ENCODE data around the gene MAML3.

Gene MAML3

DNA sequence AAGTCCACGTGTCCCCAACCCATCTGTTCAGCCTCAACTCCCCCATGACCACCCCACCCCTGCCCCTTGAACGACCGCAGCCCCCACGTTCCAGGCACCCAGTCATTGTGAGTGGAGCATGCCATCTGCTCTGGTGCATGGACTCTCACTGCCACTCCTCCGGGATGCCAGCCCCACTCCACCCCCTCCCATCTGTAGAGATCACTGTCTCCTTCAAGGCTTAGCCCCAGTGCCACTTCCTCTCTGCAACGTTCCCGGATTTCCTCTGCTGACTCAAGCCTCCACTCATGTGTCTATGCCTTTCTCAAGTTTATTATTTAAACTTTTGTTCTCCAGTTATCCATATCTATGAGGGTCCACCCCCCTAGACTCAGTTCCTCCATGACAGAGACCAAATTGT is 54.0 kb downstream of the MAML3 start:
- no peak for DNase-seq (ENCODE audit: low spot score)

DNA sequence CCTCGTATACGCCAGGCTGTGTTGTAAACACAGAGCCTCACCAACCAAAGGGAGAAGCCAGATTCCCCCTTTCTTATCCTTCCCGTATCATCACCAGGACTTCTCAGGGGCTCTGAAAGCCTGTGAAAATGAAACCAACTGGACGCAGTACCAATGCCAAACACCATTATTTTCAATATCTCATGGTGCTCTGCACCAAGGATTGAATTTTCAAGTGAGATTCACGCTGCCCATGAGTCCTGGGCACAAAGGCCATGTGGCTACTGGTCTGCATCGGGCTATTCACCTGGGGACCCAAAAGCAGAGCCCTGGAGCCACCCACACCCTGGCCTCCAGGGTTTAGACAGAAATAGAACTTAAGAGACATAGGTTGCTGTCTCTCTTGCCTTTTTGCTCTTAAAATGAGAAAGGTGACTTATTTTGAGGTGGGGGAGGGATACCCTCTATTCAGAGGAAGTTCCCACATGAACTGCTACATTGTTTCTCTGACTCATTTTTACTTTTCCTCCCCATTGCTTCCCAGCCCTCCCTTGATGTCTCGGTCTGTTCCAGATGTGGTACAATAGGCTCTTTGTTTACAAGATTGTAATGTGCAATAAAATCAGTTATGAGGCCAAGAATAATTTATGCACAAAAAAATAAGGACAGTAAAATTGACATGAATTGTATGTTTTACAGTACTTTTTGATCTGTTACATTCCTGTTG is 55.4 kb downstream of the MAML3 start:
- no peak for DNase-seq (ENCODE audit: low spot score)

DNA sequence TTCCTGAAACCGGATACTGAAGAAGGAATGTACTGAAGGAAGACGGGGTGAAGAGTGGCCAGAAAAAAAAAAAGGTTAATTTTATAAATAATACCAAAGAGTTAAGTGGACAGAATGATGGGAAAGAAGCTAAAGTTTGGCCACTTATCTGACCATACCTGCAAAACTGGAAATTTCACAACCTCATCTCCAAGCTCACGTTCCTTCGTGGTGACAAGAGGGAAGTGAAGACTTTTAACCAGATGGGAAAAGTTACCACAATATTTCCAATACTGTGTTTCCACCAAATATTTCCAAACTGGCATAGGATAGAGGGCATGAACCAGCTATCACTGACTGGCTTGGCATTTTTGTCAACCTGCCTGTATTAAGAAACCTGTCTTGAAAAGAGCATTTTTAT is 56.4 kb downstream of the MAML3 start:
- no peak for DNase-seq (ENCODE audit: low spot score)

DNA sequence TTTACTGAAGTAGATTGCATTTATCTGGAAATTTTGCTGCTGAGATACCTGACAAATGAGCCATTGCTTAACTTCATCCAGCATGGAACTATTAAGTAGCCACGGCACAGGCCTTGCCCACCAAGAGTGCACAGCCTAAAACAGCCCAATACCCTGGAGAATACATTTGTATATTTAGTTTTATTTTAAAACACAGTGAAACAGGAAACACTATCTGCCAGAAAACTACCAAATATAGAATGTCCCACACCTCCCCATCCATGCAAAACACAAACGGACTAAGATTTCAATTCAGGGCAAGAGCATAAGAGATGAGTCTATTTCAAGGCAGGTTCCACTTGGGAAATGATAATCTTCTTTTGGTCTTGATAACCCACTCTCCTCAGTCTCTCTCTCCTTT is 57.1 kb downstream of the MAML3 start:
- no peak for DNase-seq (ENCODE audit: low spot score)

DNA sequence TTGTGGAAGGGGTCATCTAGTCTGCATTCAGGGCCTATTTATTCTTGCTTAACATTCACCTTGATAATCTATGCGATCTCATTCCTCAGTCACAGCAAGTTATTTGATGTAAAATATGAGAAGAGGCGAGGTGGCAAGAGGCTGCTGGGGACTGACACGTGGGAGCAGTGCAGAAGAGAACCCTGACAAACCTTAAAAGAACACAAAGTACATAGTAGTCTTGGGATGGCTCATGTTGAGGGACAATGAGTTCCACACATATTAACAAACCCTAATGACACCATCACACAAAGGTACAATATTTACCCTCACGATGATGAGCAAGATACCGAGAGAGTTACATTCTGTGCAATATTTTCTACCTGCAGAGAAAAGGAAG is 57.5 kb downstream of the MAML3 start:
- DNase-seq (ENCODE audit: low spot score): no peak

DNA sequence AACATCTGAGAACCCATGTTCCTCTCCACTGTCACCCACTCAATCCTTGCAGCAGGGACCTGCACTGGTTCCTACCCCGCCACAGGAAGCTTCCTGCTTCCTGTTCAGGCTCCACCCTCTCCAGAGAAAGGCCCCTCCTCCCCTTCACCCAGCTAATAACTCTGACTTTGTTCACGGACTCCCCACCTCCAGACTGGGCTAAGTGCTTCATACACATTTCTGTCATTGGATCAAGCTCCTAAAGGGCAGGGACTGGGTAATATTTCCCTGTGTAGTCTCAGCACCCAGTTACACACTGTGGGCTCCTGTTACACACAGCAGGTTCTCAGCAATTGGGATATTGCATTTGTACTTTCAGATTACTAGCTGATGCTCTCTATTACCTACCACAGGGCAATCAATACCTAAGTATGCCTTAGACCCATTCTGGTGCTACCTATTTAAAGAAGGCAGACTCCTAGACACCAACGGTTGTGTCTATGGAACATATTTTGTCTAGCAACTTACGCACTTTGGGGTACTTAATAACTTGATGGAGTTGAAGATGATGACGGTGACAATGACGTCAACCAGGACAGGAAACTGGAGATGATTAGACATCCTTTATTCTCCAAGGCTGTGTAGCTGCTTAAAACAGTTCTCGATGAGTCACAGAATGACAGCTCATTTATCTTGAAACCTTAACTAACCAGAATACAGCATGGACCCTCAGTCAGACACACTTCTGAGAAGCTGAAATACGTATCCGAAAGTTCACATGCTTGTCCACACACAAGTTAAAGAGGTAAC is 58.1 kb downstream of the MAML3 start:
- DNase-seq (ENCODE audit: low spot score): no peak

DNA sequence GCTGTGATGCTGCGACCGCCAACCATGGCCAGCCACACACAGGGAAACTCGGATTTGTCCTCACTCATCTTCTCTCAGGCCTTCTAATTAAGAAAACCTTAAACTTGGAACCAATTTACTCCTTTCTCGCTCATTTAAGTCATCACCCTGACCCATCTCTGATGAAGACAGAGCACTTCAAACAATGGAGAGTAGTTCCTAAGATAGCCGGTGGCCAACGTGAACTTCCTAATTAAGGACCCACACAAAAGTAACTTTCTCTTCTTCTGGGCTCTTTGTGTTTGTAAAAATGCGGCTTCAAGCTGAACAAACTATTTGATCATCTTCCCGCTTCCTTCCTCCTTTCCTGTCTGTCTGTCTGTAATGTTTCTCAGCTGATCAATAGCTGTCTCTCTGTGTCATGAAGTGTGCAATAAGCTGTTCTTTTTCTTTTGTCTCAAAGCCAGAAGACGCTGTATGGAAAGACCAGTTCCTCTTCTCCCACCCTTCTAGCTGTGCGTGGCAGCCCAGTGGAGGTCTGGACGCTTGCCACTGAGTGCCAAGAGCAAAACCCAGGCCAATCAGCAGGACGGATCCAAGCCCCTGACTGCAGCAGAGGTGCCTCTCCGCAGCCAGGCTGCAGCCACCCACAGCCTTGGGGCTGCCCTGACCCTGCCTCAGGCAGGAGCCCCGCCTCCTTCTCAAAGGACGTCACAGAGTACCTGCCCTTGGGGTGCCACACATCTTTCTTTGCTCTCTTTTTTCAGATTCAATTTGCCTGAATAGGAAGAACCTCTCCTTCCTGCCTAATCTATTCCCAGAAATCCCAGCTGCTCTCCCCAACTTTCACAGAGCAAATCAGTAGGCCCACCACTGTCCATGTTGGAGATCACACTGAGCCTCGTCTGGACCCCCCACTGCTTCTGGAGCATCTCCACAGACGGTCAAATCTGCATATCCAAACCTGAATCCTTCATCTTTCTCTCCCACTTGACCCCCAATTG is 59.3 kb downstream of the MAML3 start:
- DNase-seq (ENCODE audit: low spot score): no peak

DNA sequence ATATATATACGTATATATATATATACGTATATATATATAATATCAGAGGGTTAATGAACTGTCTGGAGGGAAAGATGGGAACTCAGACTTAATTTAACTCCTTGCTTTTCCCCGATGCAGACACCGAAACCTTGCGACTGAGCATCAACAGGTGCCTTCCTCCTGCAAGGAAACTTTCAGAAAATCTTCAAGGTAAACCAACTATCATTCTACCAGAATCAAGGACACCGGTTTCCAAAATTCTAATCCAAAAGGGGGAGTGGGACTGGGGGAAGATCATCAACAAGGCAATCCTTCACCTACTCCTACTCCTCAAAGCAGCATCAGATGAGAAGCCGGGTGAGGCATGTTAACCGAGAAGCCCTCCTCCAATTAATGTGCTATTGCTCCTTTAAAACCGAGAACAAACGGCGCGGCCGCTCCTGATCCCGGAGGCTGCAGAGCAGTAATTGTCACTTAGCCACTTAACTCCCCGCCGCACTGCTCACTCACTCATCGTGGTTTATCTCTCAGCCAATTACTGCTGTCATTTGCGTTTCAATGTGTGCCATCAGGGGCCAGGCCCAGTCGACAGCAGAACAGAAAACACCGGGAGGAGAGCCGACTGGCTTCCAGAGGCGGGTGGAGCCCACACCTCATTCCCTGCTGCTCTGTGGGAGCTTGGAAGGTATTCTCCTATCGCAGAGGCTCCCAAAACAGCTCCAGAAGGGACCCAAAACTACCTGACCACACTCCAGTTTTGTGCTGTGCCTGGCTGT is 61.7 kb downstream of the MAML3 start:
- peak; percentile 76 for DNase-seq (ENCODE audit: low spot score)

DNA sequence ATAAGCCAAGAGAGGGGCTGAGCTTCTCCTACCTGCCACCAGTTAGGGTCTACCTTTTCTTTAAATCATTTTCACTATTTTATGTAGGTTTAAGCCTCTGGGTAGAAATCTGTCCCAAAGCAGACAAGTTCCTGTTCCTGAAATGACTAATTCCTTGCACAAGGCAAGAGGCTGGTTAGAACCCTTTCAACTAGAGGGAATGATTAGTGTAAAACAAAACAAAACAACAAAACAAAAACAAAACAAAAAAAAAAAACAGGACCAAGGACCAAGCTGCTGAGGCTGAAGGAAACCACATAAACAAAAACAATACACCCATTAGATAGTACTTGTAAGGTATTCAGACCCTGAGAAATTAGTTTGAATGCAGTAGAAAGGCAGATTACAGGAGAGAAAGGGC is 62.7 kb downstream of the MAML3 start:
- no peak for DNase-seq (ENCODE audit: low spot score)

DNA sequence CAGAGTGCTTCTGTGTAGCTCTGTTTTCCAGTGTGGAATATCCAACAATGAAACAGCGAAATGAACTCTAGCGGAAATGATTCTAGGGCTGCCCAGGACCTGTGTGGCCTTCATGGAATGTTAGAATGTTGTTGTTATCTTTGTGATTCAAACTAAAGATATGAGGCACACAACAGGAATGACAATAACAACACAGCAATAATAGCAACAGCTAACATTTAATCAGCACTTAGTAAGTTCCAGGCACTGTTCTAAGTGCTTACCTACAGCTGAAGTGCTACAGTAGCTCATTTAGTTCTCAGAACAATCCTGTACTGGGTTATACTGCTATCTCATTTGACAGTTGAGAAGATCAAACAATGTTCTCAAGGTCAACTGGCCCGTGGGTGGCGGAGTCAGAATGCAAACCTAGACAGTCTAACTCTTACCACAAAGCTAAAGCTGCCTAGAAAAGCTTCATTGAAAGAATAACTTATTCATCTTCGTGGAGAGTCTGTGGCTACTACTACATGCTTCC is 63.7 kb downstream of the MAML3 start:
- DNase-seq (ENCODE audit: low spot score): no peak

DNA sequence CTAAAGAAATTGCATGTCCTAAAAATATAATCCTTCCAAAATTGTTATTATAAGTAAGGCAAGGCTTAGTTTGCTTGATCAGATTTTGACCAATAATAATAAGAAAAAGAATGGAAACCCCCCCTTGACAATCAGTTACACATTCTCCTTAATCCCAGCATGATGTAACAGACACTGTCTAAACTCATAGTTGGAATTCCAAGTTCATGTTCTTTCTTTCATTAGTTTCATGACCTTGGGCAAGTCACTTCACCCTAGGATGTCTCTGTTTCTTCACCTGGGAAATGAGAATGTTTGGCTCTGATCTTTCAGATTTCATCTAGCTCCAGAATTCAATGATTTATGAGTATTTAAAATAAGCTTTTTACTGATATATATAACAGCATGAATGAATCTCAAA is 64.8 kb downstream of the MAML3 start:
- DNase-seq (ENCODE audit: low spot score): no peak

DNA sequence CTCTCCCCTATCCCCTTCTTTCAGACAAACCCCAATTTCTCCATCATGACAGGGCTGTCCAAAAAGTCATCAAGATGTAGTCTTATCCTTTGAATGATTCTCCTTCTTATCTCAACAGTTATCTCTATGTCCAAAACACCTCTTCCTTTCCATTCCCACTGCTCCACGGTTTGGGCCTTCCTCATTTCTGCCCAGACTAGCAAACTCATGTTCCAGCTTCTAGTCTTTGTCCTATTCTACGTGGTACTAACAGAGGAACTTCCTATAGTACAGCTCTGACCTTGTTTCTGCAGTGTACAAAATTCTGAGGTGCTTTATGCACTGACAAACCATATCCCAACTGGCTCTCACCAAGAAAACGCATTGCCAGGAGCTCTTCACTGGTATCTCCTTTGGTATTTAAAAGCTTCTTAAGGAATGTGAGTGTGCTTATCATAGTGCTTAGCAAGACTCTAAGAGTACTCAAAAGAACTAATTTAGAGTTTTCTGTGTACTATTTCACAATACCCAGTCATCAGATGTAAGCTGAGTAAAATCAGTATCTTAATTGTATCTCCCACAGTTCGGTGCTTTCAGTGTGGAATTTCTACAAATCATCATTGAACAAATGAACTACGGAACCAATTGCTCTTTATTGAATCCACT is 65.5 kb downstream of the MAML3 start:
- DNase-seq (ENCODE audit: low spot score): no peak

DNA sequence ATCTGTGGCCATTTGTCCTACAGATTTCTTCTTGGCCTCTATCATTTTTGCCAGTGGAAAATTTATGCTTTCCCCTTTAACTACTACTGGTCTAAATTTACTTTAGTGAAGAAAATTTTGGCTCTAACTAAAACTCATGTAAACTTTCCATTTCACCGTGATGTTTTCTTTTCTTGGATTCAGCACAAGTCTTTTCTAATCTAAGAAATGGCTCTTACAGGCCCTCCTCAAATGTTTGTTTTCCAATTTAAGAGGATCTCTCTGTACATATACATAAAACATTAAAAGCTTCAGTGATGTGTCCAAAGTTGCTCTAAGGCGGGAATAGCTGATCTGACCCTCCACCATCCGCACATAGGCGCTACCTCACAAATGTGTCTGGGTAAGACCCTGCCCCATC is 68.1 kb downstream of the MAML3 start:
- DNase-seq (ENCODE audit: low spot score): no peak

DNA sequence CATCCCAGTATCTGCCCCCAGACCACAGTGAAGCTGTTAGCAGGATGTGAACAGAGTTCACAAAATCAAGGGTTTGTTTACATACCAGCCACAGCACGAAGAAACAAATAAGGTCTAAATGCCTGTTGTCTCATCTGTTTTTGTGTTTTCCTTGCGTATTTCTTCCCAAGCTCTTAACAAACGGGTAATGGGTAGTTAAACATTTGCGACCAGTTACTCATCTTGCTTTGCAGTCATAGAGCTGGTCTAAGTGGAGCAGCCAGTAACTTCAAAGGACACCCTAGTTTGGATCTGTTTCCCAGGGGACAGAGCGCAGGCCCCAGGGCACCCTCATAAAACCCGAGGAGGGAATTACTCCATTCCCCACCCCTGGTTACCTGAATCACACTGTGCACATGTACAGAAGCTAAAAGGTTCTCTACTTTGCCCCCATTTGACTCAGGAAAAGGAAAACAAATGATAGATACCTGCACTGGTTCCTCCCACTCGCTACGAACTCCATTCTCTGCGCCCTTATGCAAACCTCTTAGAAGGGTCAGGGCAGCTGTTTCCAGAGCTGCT is 68.8 kb downstream of the MAML3 start:
- DNase-seq (ENCODE audit: low spot score): no peak

DNA sequence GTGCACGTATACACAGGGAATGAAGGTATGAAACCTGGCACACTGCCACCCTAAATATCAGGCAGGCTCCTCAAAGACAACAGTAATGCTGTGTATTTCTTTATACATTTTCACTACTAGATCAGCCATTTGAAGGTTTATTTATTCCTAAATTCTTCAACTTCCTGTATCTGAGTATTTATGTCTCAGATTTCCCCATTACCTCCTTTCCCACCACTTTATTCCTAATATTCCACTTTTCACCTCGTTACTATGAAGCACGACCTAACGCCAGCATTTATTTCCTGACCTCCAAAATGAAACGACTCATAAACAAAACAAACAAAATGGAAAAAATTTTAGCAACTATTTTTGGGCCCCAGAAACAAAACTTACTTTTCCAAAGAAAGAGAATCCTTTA is 69.6 kb downstream of the MAML3 start:
- no peak for DNase-seq (ENCODE audit: low spot score)

DNA sequence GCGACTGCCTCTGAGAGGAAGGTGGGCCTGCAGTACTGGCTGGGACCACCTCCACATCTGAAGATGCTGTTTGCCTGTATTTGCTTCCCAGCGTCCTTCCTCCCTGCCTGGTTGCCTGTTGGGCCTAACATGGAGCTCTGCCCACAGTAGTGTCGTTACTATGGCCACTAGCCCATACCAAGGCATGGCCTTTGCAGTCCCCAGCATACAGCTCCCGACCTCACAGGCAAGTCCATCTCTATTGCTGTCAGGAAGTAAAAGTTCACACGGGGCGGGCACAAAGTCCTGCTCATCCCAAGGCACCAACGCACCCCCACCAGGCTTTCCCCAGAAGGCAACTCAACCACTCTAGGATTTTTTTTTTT is 71.6 kb downstream of the MAML3 start:
- DNase-seq (ENCODE audit: low spot score): no peak

DNA sequence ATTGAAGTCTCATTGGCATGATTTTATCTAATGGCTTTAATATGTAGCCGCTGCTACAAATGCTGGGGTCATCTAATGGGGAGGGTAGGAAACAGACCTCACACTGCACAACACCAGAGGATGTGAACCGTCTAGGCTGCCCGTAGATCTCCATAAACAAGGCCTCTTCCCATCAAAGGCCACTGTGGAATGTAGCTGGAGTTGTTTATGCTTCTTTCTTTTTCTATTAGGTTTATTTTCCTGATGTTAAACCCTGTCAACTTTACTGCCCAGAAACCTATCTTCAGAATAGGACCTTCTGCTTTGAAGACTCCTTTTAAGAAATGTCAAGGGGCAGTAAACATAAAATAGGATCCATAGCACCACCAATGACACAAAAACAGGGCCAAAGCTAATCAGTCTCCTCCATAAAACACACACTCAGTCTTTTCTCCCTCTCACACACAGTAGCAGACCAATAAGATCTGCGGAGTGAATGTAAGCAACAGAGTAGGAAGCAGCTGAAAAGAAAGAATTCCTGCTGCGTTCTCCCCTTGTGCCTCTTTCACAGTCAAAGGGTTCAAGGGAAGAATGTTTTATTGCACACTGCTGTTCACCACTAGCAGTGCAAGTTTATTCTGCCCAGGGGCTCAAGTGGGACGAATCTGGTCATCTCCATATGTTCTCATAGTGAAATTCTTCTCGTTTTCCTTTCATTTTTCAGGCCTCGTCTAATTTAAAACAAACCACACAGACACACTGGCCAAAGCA is 72.2 kb downstream of the MAML3 start:
- no peak for DNase-seq (ENCODE audit: low spot score)

DNA sequence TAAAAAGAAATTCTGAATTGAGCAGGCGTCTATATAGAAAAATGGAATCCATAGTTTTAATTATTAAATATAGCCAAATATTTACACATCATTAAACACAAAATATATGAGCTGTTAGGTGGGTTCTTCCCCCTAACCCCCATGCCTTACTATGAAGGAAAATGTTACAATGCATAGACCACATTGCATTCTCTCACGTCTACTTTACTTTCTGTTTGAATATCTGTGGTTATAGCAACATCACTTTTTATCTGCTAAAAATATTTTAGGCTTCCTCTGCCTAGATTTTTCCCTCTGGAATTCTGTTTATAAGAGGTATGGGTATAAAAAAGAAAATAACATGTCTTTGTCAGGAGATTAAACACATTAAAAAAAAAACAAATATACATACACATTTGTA is 73.1 kb downstream of the MAML3 start:
- no peak for DNase-seq (ENCODE audit: low spot score)

DNA sequence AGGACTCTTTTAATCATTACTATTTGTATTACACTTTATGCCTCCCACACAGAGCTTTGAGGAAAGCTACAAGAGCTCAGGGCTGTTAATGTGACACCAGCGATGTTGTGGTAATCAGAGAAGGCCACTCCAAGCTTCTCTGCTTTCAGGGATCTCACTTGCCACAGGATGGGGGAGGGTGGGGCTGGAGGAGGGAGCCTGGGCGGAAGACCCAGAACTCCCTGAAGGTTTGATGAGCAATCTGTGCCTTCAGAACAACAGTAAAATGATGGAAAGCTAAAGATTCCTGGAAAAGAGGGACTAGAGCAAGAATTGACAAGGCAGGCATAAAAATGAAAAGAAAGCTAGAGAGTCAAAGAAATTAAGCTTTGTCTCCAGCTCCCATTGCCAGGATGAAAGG is 75.6 kb downstream of the MAML3 start:
- peak; percentile 61 for DNase-seq (ENCODE audit: low spot score)

DNA sequence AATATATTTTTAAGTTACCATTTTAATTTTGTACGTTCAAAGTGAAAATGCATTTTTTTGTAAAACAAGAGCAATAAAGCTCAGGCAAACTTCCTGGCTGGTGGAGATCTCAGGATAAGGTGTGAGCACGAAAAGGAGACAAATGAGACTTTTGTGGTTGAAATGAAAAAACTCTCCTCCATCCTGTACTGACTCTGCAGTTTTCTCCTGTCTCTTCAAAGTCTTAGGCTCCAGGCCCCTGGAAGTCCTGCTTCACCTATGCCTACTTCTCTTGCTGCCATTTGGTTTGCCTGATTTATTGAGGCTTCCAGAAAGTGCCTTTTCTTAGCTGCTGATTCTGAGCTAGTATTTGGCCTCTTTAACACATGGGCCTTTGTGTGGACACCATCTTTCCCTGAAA is 77.7 kb downstream of the MAML3 start:
- DNase-seq (ENCODE audit: low spot score): no peak
